Right renal pelvis (tissue), 4 donors: ENCODE data around the gene PPP1R14B. TPM values are rescaled to one million over a fixed set of nuclear protein-coding genes. Genes with fewer than 3 reads are reported as not detected.

Source experiments
- polyA plus RNA-seq, 4 donors: library from polyadenylated mRNA; unstranded; fragments of 120-200 nt; gene quantifications; one replicate each; pipeline ENCODE4 v1.2.1, GENCODE V29; 2013; ENCODE audit not compliant: insufficient read length in 4 of 4

The PPP1R14B gene
- polyA plus RNA-seq, 4 donors: 61.9 to 88.4 (median 74.0) TPM

Other genes with a start within 250 kb of the PPP1R14B start
- gene FLRT1, start 211.0 kb downstream of the PPP1R14B start, polyA plus RNA-seq: 1 to 10 TPM; 2.6 to 4.1 (median 3.1) TPM
- 10 to 100 TPM; 13.6 to 18.9 (median 14.1) TPM for gene MACROD1, start 80.8 kb downstream of the PPP1R14B start, polyA plus RNA-seq
- 100 to 1,000 TPM; 188 to 239 (median 197) TPM for gene STIP1, start 60.8 kb downstream of the PPP1R14B start, polyA plus RNA-seq
- 1 to 10 TPM; 5.0 to 9.2 (median 5.8) TPM for gene FERMT3, start 40.2 kb downstream of the PPP1R14B start, polyA plus RNA-seq
- gene TRPT1, start 20.8 kb downstream of the PPP1R14B start, polyA plus RNA-seq: 10 to 100 TPM; 41.9 to 52.0 (median 44.9) TPM
- gene NUDT22, start 20.7 kb downstream of the PPP1R14B start, polyA plus RNA-seq: 10 to 100 TPM; 20.1 to 31.8 (median 22.9) TPM
- 10 to 100 TPM; 62.1 to 75.6 (median 63.9) TPM for gene DNAJC4, start 16.4 kb downstream of the PPP1R14B start, polyA plus RNA-seq
- gene VEGFB, start 12.4 kb downstream of the PPP1R14B start, polyA plus RNA-seq: 10 to 100 TPM; 80.7 to 98.7 (median 93.8) TPM
- 100 to 1,000 TPM in 1 of 4 donors, 10 to 100 TPM in 3; 76.2 to 109 (median 85.7) TPM for gene FKBP2, start 5.8 kb downstream of the PPP1R14B start, polyA plus RNA-seq
- gene PLCB3, start 4.6 kb upstream of the PPP1R14B start, polyA plus RNA-seq: 10 to 100 TPM; 12.2 to 15.1 (median 13.8) TPM
- gene BAD, start 37.7 kb upstream of the PPP1R14B start, polyA plus RNA-seq: 10 to 100 TPM; 44.2 to 69.5 (median 49.2) TPM
- gene GPR137, start 38.9 kb upstream of the PPP1R14B start, polyA plus RNA-seq: 10 to 100 TPM; 30.3 to 46.9 (median 35.1) TPM
- under 1 TPM in 1 of 4 donors, not detected in 3; 0.08 TPM for gene KCNK4, start 44.4 kb upstream of the PPP1R14B start, polyA plus RNA-seq
- under 1 TPM in 1 of 4 donors, not detected in 3; 0.29 TPM for gene CATSPERZ, start 53.4 kb upstream of the PPP1R14B start, polyA plus RNA-seq
- 10 to 100 TPM; 17.9 to 27.7 (median 18.5) TPM for gene ESRRA, start 58.6 kb upstream of the PPP1R14B start, polyA plus RNA-seq
- gene TRMT112, start 70.6 kb upstream of the PPP1R14B start, polyA plus RNA-seq: 100 to 1,000 TPM; 214 to 270 (median 239) TPM
- 100 to 1,000 TPM; 183 to 250 (median 192) TPM for gene PRDX5, start 71.2 kb upstream of the PPP1R14B start, polyA plus RNA-seq
- gene CCDC88B, start 93.3 kb upstream of the PPP1R14B start, polyA plus RNA-seq: 1 to 10 TPM; 2.1 to 3.2 (median 2.9) TPM
- gene RPS6KA4, start 112.2 kb upstream of the PPP1R14B start, polyA plus RNA-seq: 10 to 100 TPM; 10.5 to 15.4 (median 11.5) TPM